ENCODE data around the gene LMCD1.

LMCD1 gene

DNA sequence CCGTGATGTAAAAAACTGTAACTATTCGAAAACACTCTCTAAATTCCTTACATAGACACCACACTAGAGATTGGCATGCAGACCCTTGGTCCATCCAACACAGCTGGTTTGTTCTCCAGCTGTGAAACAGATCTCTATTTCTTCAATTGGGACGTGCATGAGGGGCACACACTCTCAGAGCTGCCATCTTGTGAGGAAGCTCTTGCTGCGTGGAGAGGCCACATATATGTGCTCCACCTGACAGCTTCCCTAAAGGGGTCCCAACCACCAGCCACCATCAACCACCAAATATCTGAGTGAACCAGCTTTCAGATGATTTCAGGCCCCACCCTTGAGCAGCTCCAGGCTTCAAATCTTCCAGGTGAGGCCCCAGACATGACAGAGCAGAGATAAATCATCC lies 117.3 kb downstream of the LMCD1 start:
- Histone ChIP-seq H3K4me3 (replicated peaks; ENCODE audit: insufficient read depth, low read length) (no peak overlapping the region), H3K27me3 (ENCODE audit: insufficient read depth, poor library complexity, severe bottlenecking) (no peaks in the 10 kb centered on the region), H3K27ac (replicated peaks) (no peak overlapping the region)
- DNase-seq (ENCODE audit: low read depth in 1 of 2, low spot score in 1 of 2): no peak
- no peak for TF ChIP-seq GABPA (IDR thresholded peaks at IDR 0.05; ENCODE audit: low read depth)
- no peak for TF ChIP-seq SPI1 (IDR thresholded peaks at IDR 0.05; ENCODE audit: borderline replicate concordance, low read depth)
- TF ChIP-seq, protein P1, sequence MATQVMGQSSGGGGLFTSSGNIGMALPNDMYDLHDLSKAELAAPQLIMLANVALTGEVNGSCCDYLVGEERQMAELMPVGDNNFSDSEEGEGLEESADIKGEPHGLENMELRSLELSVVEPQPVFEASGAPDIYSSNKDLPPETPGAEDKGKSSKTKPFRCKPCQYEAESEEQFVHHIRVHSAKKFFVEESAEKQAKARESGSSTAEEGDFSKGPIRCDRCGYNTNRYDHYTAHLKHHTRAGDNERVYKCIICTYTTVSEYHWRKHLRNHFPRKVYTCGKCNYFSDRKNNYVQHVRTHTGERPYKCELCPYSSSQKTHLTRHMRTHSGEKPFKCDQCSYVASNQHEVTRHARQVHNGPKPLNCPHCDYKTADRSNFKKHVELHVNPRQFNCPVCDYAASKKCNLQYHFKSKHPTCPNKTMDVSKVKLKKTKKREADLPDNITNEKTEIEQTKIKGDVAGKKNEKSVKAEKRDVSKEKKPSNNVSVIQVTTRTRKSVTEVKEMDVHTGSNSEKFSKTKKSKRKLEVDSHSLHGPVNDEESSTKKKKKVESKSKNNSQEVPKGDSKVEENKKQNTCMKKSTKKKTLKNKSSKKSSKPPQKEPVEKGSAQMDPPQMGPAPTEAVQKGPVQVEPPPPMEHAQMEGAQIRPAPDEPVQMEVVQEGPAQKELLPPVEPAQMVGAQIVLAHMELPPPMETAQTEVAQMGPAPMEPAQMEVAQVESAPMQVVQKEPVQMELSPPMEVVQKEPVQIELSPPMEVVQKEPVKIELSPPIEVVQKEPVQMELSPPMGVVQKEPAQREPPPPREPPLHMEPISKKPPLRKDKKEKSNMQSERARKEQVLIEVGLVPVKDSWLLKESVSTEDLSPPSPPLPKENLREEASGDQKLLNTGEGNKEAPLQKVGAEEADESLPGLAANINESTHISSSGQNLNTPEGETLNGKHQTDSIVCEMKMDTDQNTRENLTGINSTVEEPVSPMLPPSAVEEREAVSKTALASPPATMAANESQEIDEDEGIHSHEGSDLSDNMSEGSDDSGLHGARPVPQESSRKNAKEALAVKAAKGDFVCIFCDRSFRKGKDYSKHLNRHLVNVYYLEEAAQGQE (IDR thresholded peaks at IDR 0.05; ENCODE audit: insufficient replicate concordance, low read depth): no peak
- TF ChIP-seq, protein P2, sequence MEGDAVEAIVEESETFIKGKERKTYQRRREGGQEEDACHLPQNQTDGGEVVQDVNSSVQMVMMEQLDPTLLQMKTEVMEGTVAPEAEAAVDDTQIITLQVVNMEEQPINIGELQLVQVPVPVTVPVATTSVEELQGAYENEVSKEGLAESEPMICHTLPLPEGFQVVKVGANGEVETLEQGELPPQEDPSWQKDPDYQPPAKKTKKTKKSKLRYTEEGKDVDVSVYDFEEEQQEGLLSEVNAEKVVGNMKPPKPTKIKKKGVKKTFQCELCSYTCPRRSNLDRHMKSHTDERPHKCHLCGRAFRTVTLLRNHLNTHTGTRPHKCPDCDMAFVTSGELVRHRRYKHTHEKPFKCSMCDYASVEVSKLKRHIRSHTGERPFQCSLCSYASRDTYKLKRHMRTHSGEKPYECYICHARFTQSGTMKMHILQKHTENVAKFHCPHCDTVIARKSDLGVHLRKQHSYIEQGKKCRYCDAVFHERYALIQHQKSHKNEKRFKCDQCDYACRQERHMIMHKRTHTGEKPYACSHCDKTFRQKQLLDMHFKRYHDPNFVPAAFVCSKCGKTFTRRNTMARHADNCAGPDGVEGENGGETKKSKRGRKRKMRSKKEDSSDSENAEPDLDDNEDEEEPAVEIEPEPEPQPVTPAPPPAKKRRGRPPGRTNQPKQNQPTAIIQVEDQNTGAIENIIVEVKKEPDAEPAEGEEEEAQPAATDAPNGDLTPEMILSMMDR (IDR thresholded peaks at IDR 0.05; ENCODE audit: insufficient read depth, low read length): no peak
- TF ChIP-seq POLR2AphosphoS5 (IDR thresholded peaks at IDR 0.05; ENCODE audit: low read depth): no peak

DNA sequence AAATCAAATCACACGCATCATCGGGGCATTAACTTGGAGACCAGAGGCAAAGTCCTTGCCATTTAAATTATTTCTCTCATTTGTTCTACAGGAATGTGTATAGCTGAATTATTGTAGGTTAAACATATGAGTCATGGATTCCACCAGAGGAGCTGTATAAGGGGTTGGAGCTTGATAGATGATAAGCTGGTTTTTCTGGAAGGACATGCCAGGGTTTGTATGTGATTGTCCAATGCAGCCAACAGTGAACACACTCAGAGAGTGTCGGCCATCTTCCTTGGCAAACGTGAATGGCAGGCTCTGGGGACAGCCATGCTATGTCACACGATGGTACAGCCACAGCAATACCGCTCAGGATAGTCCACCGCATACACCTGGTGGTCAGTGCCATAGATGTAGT lies 117.9 kb downstream of the LMCD1 start:
- TF ChIP-seq SPI1 (IDR thresholded peaks at IDR 0.05; ENCODE audit: borderline replicate concordance, low read depth) (no peak), POLR2AphosphoS5 (IDR thresholded peaks at IDR 0.05; ENCODE audit: low read depth) (no peak), GABPA (IDR thresholded peaks at IDR 0.05; ENCODE audit: low read depth) (no peak)
- TF ChIP-seq, protein P2 (IDR thresholded peaks at IDR 0.05; ENCODE audit: insufficient read depth, low read length): no peak
- TF ChIP-seq, protein P1 (IDR thresholded peaks at IDR 0.05; ENCODE audit: insufficient replicate concordance, low read depth): no peak
- Histone ChIP-seq H3K4me3 (replicated peaks; ENCODE audit: insufficient read depth, low read length) (no peak overlapping the region), H3K27me3 (ENCODE audit: insufficient read depth, poor library complexity, severe bottlenecking) (no peaks in the 10 kb centered on the region), H3K27ac (replicated peaks) (no peak overlapping the region)
- no peak for DNase-seq (ENCODE audit: low read depth in 1 of 2, low spot score in 1 of 2)

DNA sequence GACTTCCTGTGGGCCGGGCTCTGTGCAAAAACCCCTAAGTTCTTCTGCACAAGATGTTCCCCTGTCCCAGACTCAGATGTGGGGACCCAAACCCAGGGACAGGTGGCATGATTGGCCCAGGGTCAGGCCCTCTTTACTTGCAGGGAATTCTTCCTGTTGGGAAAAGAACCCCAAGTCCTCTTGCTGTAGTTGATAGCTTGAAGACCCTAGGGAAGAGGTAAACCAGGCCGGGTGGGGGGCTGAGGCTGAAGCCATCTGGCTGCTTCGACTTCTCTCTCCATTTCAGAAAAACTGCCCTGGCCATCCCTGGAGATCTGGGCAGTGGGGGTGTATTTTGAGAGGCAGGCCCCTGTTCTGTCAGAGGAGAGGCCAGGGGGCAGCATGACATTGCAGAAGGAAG lies 119.5 kb downstream of the LMCD1 start:
- H3K4me3 ChIP-seq (replicated peaks; ENCODE audit: insufficient read depth, low read length): no peak overlapping the region
- DNase-seq (ENCODE audit: low read depth in 1 of 2, low spot score in 1 of 2): no peak
- TF ChIP-seq SPI1 (IDR thresholded peaks at IDR 0.05; ENCODE audit: borderline replicate concordance, low read depth) (no peak), POLR2AphosphoS5 (IDR thresholded peaks at IDR 0.05; ENCODE audit: low read depth) (no peak), GABPA (IDR thresholded peaks at IDR 0.05; ENCODE audit: low read depth) (no peak)
- TF ChIP-seq, protein P1 (IDR thresholded peaks at IDR 0.05; ENCODE audit: insufficient replicate concordance, low read depth): no peak
- TF ChIP-seq, protein P2 (IDR thresholded peaks at IDR 0.05; ENCODE audit: insufficient read depth, low read length): no peak
- no peak overlapping the region for H3K27ac ChIP-seq (replicated peaks)
- no peaks in the 10 kb centered on the region for H3K27me3 ChIP-seq (ENCODE audit: insufficient read depth, poor library complexity, severe bottlenecking)
